ENCODE results near the gene TCF7L2. TPM values are rescaled to one million over a fixed set of nuclear protein-coding genes. Genes with fewer than 3 reads are reported as not detected.
A peak's percentile ranks its signal among the peaks of the same experiment; 100 is the strongest.

TCF7L2 gene
- polyA plus RNA-seq, 3 donors = 2.1 to 23.5 (median 6.1) TPM

GRCh38 chr10:112955582-112956421, 5.8 kb downstream of the TCF7L2 start:
- no peak for TF ChIP-seq CTCF (IDR thresholded peaks at IDR 0.05)
- H3K79me2 ChIP-seq (ENCODE audit: insufficient read depth, low read length) = peaks cover 55% of the 10 kb centered on the region
- H3K9ac ChIP-seq (ENCODE audit: insufficient read depth, low read length, poor library complexity, severe bottlenecking) = no peak overlapping the region
- peak overlapping the region; percentile 39 for H3K4me2 ChIP-seq (replicated peaks; ENCODE audit: extremely low read depth, low read length, poor library complexity, severe bottlenecking)
- peak overlapping the region; percentile 59 to 77 for H3K4me3 Mint-ChIP-seq
- peaks cover 12 to 29% of the 10 kb centered on the region in 2 donors for H3K27me3 ChIP-seq (ENCODE audit: control insufficient read depth in 2 of 2, insufficient read depth in 2 of 2, low read length in 2 of 2)
- no peak overlapping the region for H3K27ac ChIP-seq (ENCODE audit: low read depth in 1 of 2, low read length in 2 of 2)
- H3K27me3 Mint-ChIP-seq (ENCODE audit: low read depth in 3 of 3) = peaks cover 16 to 32% (median 30%) of the 10 kb centered on the region in 3 donors
- H3K9me3 Mint-ChIP-seq = peaks cover 0 to 1% (median 0%) of the 10 kb centered on the region in 7 donors
- peak overlapping the region in 1 of 3 experiments; percentile 18 for H3K4me3 ChIP-seq (replicated peaks in 1 of 3; ENCODE audit: low read depth in 2 of 3, low read length in 3 of 3)
- H3K36me3 Mint-ChIP-seq = peaks cover 59% of the 10 kb centered on the region in 2 donors
- DNase-seq = peak in 1 of 3 donors; percentile 33
- H2AFZ ChIP-seq (ENCODE audit: insufficient read depth, low read depth, low read length, poor library complexity, severe bottlenecking) = no peak overlapping the region
- H3K4me1 Mint-ChIP-seq = peaks cover 55% of the 10 kb centered on the region
- peaks cover 24 to 38% of the 10 kb centered on the region in 2 donors for H3K4me1 ChIP-seq (ENCODE audit: control insufficient read depth in 1 of 2, insufficient read depth in 2 of 2, low read length in 2 of 2)
- WGBS (ENCODE audit: insufficient coverage) = 3% methylated on average over 5 of the region's 12 CpGs
- H3K9me3 ChIP-seq (replicated peaks in 1 of 2; ENCODE audit: control insufficient read depth in 1 of 2, insufficient read depth in 1 of 2, low read length in 2 of 2) = no peaks in the 10 kb centered on the region
- intact Hi-C loops (cut with micrococcal nuclease) = loop anchor here (10.0 kb wide), 3 partner anchors 101 to 141 kb away; no protein-coding TSS in a partner anchor
- peaks cover 92% of the 10 kb centered on the region for H4K20me1 ChIP-seq (ENCODE audit: insufficient read depth, low read length)
- H3K36me3 ChIP-seq (replicated peaks in 1 of 2; ENCODE audit: control insufficient read depth in 1 of 2, insufficient read depth in 2 of 2, low read length in 2 of 2) = peaks cover 0 to 29% of the 10 kb centered on the region in 2 donors
- H3K27ac Mint-ChIP-seq = peak overlapping the region in 1 of 7 donors; percentile 26

- H3K4me3 ChIP-seq (replicated peaks in 1 of 3; ENCODE audit: low read depth in 2 of 3, low read length in 3 of 3) = no peak overlapping the region
- H3K9me3 ChIP-seq (replicated peaks in 1 of 2; ENCODE audit: control insufficient read depth in 1 of 2, insufficient read depth in 1 of 2, low read length in 2 of 2) = no peaks in the 10 kb centered on the region
- Mint-ChIP-seq H3K36me3 (peaks cover 63 to 66% of the 10 kb centered on the region in 2 donors), H3K4me1 (peaks cover 62% of the 10 kb centered on the region), H3K4me3 (no peak overlapping the region), H3K9me3 (no peaks in the 10 kb centered on the region), H3K27me3 (ENCODE audit: low read depth in 3 of 3) (peaks cover 16 to 33% (median 29%) of the 10 kb centered on the region in 3 donors), H3K27ac (peak overlapping the region in 1 of 7 donors; percentile 3)
- peaks cover 12 to 29% of the 10 kb centered on the region in 2 donors for H3K27me3 ChIP-seq (ENCODE audit: control insufficient read depth in 2 of 2, insufficient read depth in 2 of 2, low read length in 2 of 2)
- intact Hi-C loops (cut with micrococcal nuclease) = loop anchor here (10.0 kb wide), 3 partner anchors 102 to 142 kb away; no protein-coding TSS in a partner anchor
- H3K4me1 ChIP-seq (ENCODE audit: control insufficient read depth in 1 of 2, insufficient read depth in 2 of 2, low read length in 2 of 2) = peaks cover 24 to 38% of the 10 kb centered on the region in 2 donors
- no CpG with 5 or more reads among the region's 10 CpGs for WGBS (ENCODE audit: insufficient coverage)
- DNase-seq = no peak
- H3K36me3 ChIP-seq (replicated peaks in 1 of 2; ENCODE audit: control insufficient read depth in 1 of 2, insufficient read depth in 2 of 2, low read length in 2 of 2) = peaks cover 0 to 29% of the 10 kb centered on the region in 2 donors
- TF ChIP-seq CTCF (IDR thresholded peaks at IDR 0.05) = no peak
- H3K9ac ChIP-seq (ENCODE audit: insufficient read depth, low read length, poor library complexity, severe bottlenecking) = no peak overlapping the region
- H3K79me2 ChIP-seq (ENCODE audit: insufficient read depth, low read length) = peaks cover 51% of the 10 kb centered on the region
- peaks cover 100% of the 10 kb centered on the region for H4K20me1 ChIP-seq (ENCODE audit: insufficient read depth, low read length)
- H3K4me2 ChIP-seq (replicated peaks; ENCODE audit: extremely low read depth, low read length, poor library complexity, severe bottlenecking) = no peak overlapping the region
- H3K27ac ChIP-seq (ENCODE audit: low read depth in 1 of 2, low read length in 2 of 2) = no peak overlapping the region
- no peak overlapping the region for H2AFZ ChIP-seq (ENCODE audit: insufficient read depth, low read depth, low read length, poor library complexity, severe bottlenecking)
Observed at GRCh38 chr10:112956631-112957350, 6.7 kb downstream of the TCF7L2 start.
